ENCODE data around the gene RHBDL3.

Gene RHBDL3

GRCh38 chr17:32227910-32228309 lies 37.7 kb upstream of the RHBDL3 start:
- Histone ChIP-seq H3K9ac (ENCODE audit: low read length) (no peak overlapping the region), H3K18ac (ENCODE audit: low read length) (no peak overlapping the region), H3K14ac (ENCODE audit: low read length) (no peak overlapping the region), H2AK5ac (ENCODE audit: low read length) (no peak overlapping the region), H3K27me3 (ENCODE audit: insufficient read depth, low read length) (no peaks in the 10 kb centered on the region), H3K27ac (ENCODE audit: low read depth, low read length) (no peak overlapping the region), H3K79me1 (ENCODE audit: low read length) (no peaks in the 10 kb centered on the region), H2AFZ (ENCODE audit: insufficient read depth, low read length, poor library complexity) (no peak overlapping the region), H3K9me3 (ENCODE audit: insufficient read depth, low read depth, low read length) (no peaks in the 10 kb centered on the region), H2BK120ac (ENCODE audit: insufficient read depth, low read length, poor library complexity) (no peak overlapping the region), H3K4ac (ENCODE audit: low read depth, low read length) (no peak overlapping the region), H3K36me3 (ENCODE audit: control insufficient read depth in 1 of 2, insufficient read depth in 2 of 2, low read length in 2 of 2) (no peaks in the 10 kb centered on the region), H3K4me3 (ENCODE audit: low read depth, low read length) (no peak overlapping the region), H4K12ac (ENCODE audit: low read depth, low read length) (no peak overlapping the region), H4K8ac (ENCODE audit: low read depth, low read length) (no peak overlapping the region), H3K4me2 (ENCODE audit: low read length) (no peak overlapping the region), H3K23ac (ENCODE audit: low read length) (no peak overlapping the region), H2BK5ac (ENCODE audit: low read depth, low read length, poor library complexity) (no peak overlapping the region), H4K91ac (ENCODE audit: low read depth, low read length) (no peak overlapping the region), H3K79me2 (ENCODE audit: control insufficient read depth, insufficient read depth, low read length, poor library complexity) (no peaks in the 10 kb centered on the region), H3K4me1 (ENCODE audit: control insufficient read depth in 1 of 2, insufficient read depth in 2 of 2, low read length in 2 of 2) (no peaks in the 10 kb centered on the region), H2BK12ac (ENCODE audit: low read length) (no peak overlapping the region)
- WGBS (ENCODE audit: extremely low coverage, insufficient coverage, insufficient read length) = no CpG with 5 or more reads among the region's 9 CpGs
- no peak for DNase-seq

GRCh38 chr17:32235588-32235987 lies 30.0 kb upstream of the RHBDL3 start:
- Histone ChIP-seq H3K27me3 (ENCODE audit: insufficient read depth, low read length) (no peaks in the 10 kb centered on the region), H3K4me2 (ENCODE audit: low read length) (no peak overlapping the region), H2BK120ac (ENCODE audit: insufficient read depth, low read length, poor library complexity) (no peak overlapping the region), H3K27ac (ENCODE audit: low read depth, low read length) (no peak overlapping the region), H2BK12ac (ENCODE audit: low read length) (no peak overlapping the region), H2AK5ac (ENCODE audit: low read length) (no peak overlapping the region), H3K4me1 (ENCODE audit: control insufficient read depth in 1 of 2, insufficient read depth in 2 of 2, low read length in 2 of 2) (no peaks in the 10 kb centered on the region), H3K14ac (ENCODE audit: low read length) (no peak overlapping the region), H4K8ac (ENCODE audit: low read depth, low read length) (no peak overlapping the region), H3K79me1 (ENCODE audit: low read length) (no peaks in the 10 kb centered on the region), H3K79me2 (ENCODE audit: control insufficient read depth, insufficient read depth, low read length, poor library complexity) (no peaks in the 10 kb centered on the region), H2BK5ac (ENCODE audit: low read depth, low read length, poor library complexity) (no peak overlapping the region), H3K4ac (ENCODE audit: low read depth, low read length) (no peak overlapping the region), H3K9ac (ENCODE audit: low read length) (no peak overlapping the region), H3K4me3 (ENCODE audit: low read depth, low read length) (no peak overlapping the region), H3K36me3 (ENCODE audit: control insufficient read depth in 1 of 2, insufficient read depth in 2 of 2, low read length in 2 of 2) (no peaks in the 10 kb centered on the region), H3K18ac (ENCODE audit: low read length) (no peak overlapping the region), H4K91ac (ENCODE audit: low read depth, low read length) (no peak overlapping the region), H4K12ac (ENCODE audit: low read depth, low read length) (no peak overlapping the region), H3K9me3 (ENCODE audit: insufficient read depth, low read depth, low read length) (no peaks in the 10 kb centered on the region), H2AFZ (ENCODE audit: insufficient read depth, low read length, poor library complexity) (no peak overlapping the region), H3K23ac (ENCODE audit: low read length) (no peak overlapping the region)
- WGBS (ENCODE audit: extremely low coverage, insufficient coverage, insufficient read length) = no CpG with 5 or more reads among the region's 2 CpGs
- DNase-seq = no peak

DNA sequence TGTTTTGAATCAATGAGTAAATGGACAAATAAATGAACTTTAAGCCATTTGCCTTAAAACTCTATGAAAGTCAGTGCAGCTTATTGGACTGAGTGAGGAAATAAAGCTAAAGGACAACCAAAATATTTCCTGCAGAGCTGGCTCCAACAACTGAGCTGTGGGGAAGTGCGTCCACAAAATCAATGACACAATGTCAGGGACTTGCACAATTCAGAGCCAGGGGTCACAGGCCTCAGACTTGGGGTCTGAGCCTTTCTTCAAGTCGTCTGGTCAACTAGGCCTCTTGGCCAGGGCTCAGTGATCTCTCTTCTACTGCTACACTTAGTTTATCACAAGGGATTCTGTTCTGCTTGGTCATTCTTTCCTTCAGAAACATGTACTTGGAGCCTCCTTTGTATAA lies 26.2 kb upstream of the RHBDL3 start:
- Histone ChIP-seq H2BK120ac (ENCODE audit: insufficient read depth, low read length, poor library complexity) (no peak overlapping the region), H3K36me3 (ENCODE audit: control insufficient read depth in 1 of 2, insufficient read depth in 2 of 2, low read length in 2 of 2) (no peaks in the 10 kb centered on the region), H3K27ac (ENCODE audit: low read depth, low read length) (no peak overlapping the region), H3K27me3 (ENCODE audit: insufficient read depth, low read length) (no peaks in the 10 kb centered on the region), H3K4me1 (ENCODE audit: control insufficient read depth in 1 of 2, insufficient read depth in 2 of 2, low read length in 2 of 2) (no peaks in the 10 kb centered on the region), H2BK12ac (ENCODE audit: low read length) (no peak overlapping the region), H2AK5ac (ENCODE audit: low read length) (no peak overlapping the region), H3K4me2 (ENCODE audit: low read length) (no peak overlapping the region), H2AFZ (ENCODE audit: insufficient read depth, low read length, poor library complexity) (no peak overlapping the region), H4K12ac (ENCODE audit: low read depth, low read length) (no peak overlapping the region), H3K4me3 (ENCODE audit: low read depth, low read length) (no peak overlapping the region), H4K8ac (ENCODE audit: low read depth, low read length) (no peak overlapping the region), H3K4ac (ENCODE audit: low read depth, low read length) (no peak overlapping the region), H3K79me2 (ENCODE audit: control insufficient read depth, insufficient read depth, low read length, poor library complexity) (no peaks in the 10 kb centered on the region), H3K9me3 (ENCODE audit: insufficient read depth, low read depth, low read length) (peaks cover 2% of the 10 kb centered on the region), H3K18ac (ENCODE audit: low read length) (no peak overlapping the region), H3K14ac (ENCODE audit: low read length) (no peak overlapping the region), H3K9ac (ENCODE audit: low read length) (no peak overlapping the region), H3K79me1 (ENCODE audit: low read length) (no peaks in the 10 kb centered on the region), H3K23ac (ENCODE audit: low read length) (no peak overlapping the region), H2BK5ac (ENCODE audit: low read depth, low read length, poor library complexity) (no peak overlapping the region), H4K91ac (ENCODE audit: low read depth, low read length) (no peak overlapping the region)
- no CpG with 5 or more reads among the region's 2 CpGs for WGBS (ENCODE audit: extremely low coverage, insufficient coverage, insufficient read length)
- no peak for DNase-seq

DNA sequence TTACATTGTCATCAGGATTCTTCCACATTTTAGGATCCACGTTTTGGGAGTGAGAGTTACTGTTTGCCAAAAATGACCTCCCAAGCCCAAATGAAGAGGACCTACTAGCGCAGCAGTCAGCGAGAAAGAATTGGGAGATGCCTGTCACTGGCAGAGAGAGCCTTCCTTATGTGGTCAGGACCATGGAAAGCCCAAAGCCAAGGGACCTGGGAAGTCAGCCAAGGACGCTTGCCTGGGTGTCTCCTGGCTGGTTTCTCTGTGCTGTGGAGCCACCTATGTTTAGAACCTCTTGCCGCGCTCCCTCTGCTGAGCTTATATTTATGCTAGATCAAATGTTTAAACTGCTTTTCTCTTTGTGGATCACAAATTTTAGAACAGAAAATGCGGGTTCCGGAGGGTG lies 24.9 kb upstream of the RHBDL3 start:
- no peak overlapping the region for H3K9ac ChIP-seq (ENCODE audit: low read length)
- H2BK120ac ChIP-seq (ENCODE audit: insufficient read depth, low read length, poor library complexity) = no peak overlapping the region
- no peak overlapping the region for H3K14ac ChIP-seq (ENCODE audit: low read length)
- no peaks in the 10 kb centered on the region for H3K27me3 ChIP-seq (ENCODE audit: insufficient read depth, low read length)
- no peak overlapping the region for H4K91ac ChIP-seq (ENCODE audit: low read depth, low read length)
- no peak overlapping the region for H2BK12ac ChIP-seq (ENCODE audit: low read length)
- H4K8ac ChIP-seq (ENCODE audit: low read depth, low read length) = no peak overlapping the region
- no peak overlapping the region for H3K4ac ChIP-seq (ENCODE audit: low read depth, low read length)
- H3K18ac ChIP-seq (ENCODE audit: low read length) = no peak overlapping the region
- H3K36me3 ChIP-seq (ENCODE audit: control insufficient read depth in 1 of 2, insufficient read depth in 2 of 2, low read length in 2 of 2) = no peaks in the 10 kb centered on the region
- H2BK5ac ChIP-seq (ENCODE audit: low read depth, low read length, poor library complexity) = no peak overlapping the region
- no peak overlapping the region for H4K12ac ChIP-seq (ENCODE audit: low read depth, low read length)
- H3K4me3 ChIP-seq (ENCODE audit: low read depth, low read length) = no peak overlapping the region
- no peak overlapping the region for H3K4me2 ChIP-seq (ENCODE audit: low read length)
- H3K23ac ChIP-seq (ENCODE audit: low read length) = no peak overlapping the region
- H3K9me3 ChIP-seq (ENCODE audit: insufficient read depth, low read depth, low read length) = peaks cover 2% of the 10 kb centered on the region
- H3K27ac ChIP-seq (ENCODE audit: low read depth, low read length) = no peak overlapping the region
- DNase-seq = no peak
- H3K4me1 ChIP-seq (ENCODE audit: control insufficient read depth in 1 of 2, insufficient read depth in 2 of 2, low read length in 2 of 2) = no peaks in the 10 kb centered on the region
- H3K79me2 ChIP-seq (ENCODE audit: control insufficient read depth, insufficient read depth, low read length, poor library complexity) = no peaks in the 10 kb centered on the region
- H2AFZ ChIP-seq (ENCODE audit: insufficient read depth, low read length, poor library complexity) = no peak overlapping the region
- no CpG with 5 or more reads among the region's 8 CpGs for WGBS (ENCODE audit: extremely low coverage, insufficient coverage, insufficient read length)
- no peaks in the 10 kb centered on the region for H3K79me1 ChIP-seq (ENCODE audit: low read length)
- no peak overlapping the region for H2AK5ac ChIP-seq (ENCODE audit: low read length)

All from trophoblast cell (in vitro differentiated cells and primary cell).